GM23338 (cell line): ENCODE data around the gene AFM.

Experiments used
- CREB1 ChIP-seq: fragments of 250-450 bp; sonication (Bioruptor Pico); IDR thresholded peaks from 2 replicates; pipeline ENCODE4 v1.5.0; 2020; ENCODE audit warnings: low read depth, mild to moderate bottlenecking, moderate library complexity
- ETS1 ChIP-seq: IDR thresholded peaks from 2 replicates; pipeline ENCODE4 v1.6.1; 2016; ENCODE audit warnings: antibody characterized with exemption
- EZH2 ChIP-seq: fragments of 200-600 bp; sonication (generic); IDR thresholded peaks from one replicate; pipeline ENCODE4 v1.8.0; 2017; ENCODE audit warnings: antibody characterized with exemption, mild to moderate bottlenecking, low read depth; ENCODE audit not compliant: unreplicated experiment
- EZH2phosphoT487 ChIP-seq: fragments of 200-600 bp; sonication (generic); IDR thresholded peaks from one replicate; pipeline ENCODE4 v1.8.1; 2018; ENCODE audit warnings: antibody characterized with exemption; ENCODE audit not compliant: unreplicated experiment
- JUNB ChIP-seq: IDR thresholded peaks from one replicate; pipeline ENCODE4 v1.6.1; 2016; ENCODE audit warnings: antibody characterized with exemption; ENCODE audit not compliant: unreplicated experiment
- NANOG ChIP-seq: IDR thresholded peaks from 2 replicates; pipeline ENCODE4 v1.6.1; 2016; ENCODE audit warnings: antibody characterized with exemption, borderline replicate concordance
- POLR2AphosphoS5 ChIP-seq: IDR thresholded peaks from 2 replicates; pipeline ENCODE4 v1.6.1; 2016; ENCODE audit warnings: antibody characterized with exemption, low read depth
- STAT1 ChIP-seq: IDR thresholded peaks from one replicate; pipeline ENCODE4 v1.6.1; 2016; ENCODE audit warnings: antibody characterized with exemption; ENCODE audit not compliant: unreplicated experiment
- ZNF114 ChIP-seq: fragments of 250-450 bp; sonication (Bioruptor Pico); IDR thresholded peaks from 2 replicates; pipeline ENCODE4 v1.5.0; 2020; ENCODE audit warnings: mild to moderate bottlenecking, moderate library complexity
- ZNF331 ChIP-seq: fragments of 250-450 bp; sonication (Bioruptor Pico); IDR thresholded peaks from 2 replicates; pipeline ENCODE4 v1.5.0; 2020; ENCODE audit warnings: low read depth, mild to moderate bottlenecking, moderate library complexity
- TF ChIP-seq, protein P1 (sequence below), 2 experiments: fragments of 200-600 bp in 1 of 2; sonication (generic) in 1 of 2; conservative IDR thresholded peaks; 2 replicates each; pipeline versions ENCODE4 v1.5.1 to v1.6.1; 2016 to 2017; ENCODE audit warnings: antibody characterized with exemption in 2 of 2, low read depth in 2 of 2, mild to moderate bottlenecking in 2 of 2, moderate library complexity in 1 of 2
- TF ChIP-seq, protein P2 (sequence below): IDR thresholded peaks from one replicate; pipeline ENCODE4 v1.6.1; 2018; ENCODE audit warnings: antibody characterized with exemption; ENCODE audit not compliant: unreplicated experiment

DNA sequence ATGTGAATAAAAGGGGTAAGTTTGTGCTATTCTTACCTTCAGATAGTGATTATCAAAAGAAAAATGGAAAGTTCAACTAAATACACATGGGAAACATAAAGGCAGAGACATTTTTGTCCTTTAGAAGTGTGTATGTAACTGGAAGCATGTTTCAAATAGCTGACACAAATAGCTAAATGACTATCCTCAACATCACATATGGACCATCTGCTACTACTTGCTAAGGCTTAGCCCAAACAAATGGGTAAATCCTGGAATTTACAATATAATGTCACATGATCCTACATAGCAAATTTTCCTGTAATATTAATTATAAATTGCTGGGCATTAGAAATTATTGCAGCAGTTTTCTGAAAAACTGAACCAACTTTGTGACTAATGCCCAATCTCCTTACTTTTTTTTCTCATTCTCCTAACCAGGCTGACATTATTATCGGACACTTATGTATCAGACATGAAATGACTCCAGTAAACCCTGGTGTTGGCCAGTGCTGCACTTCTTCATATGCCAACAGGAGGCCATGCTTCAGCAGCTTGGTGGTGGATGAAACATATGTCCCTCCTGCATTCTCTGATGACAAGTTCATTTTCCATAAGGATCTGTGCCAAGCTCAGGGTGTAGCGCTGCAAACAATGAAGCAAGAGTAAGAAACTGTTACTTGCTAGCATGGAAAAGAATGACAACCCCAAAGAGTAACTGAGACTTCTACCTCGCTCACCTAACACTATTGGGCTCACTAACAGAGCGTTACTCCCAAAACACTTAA, 29.4 kb upstream of the AFM start:
- TF ChIP-seq, protein P1, sequence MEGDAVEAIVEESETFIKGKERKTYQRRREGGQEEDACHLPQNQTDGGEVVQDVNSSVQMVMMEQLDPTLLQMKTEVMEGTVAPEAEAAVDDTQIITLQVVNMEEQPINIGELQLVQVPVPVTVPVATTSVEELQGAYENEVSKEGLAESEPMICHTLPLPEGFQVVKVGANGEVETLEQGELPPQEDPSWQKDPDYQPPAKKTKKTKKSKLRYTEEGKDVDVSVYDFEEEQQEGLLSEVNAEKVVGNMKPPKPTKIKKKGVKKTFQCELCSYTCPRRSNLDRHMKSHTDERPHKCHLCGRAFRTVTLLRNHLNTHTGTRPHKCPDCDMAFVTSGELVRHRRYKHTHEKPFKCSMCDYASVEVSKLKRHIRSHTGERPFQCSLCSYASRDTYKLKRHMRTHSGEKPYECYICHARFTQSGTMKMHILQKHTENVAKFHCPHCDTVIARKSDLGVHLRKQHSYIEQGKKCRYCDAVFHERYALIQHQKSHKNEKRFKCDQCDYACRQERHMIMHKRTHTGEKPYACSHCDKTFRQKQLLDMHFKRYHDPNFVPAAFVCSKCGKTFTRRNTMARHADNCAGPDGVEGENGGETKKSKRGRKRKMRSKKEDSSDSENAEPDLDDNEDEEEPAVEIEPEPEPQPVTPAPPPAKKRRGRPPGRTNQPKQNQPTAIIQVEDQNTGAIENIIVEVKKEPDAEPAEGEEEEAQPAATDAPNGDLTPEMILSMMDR (conservative IDR thresholded peaks at IDR 0.05; ENCODE audit: low read depth in 2 of 2), result no peak
- TF ChIP-seq EZH2 (no peak), ZNF331 (CRISPR knock-in tag) (no peak), POLR2AphosphoS5 (no peak), EZH2phosphoT487 (no peak), JUNB (no peak), ZNF114 (CRISPR knock-in tag) (no peak), CREB1 (CRISPR knock-in tag) (no peak), NANOG (no peak), STAT1 (no peak), ETS1 (no peak)
- TF ChIP-seq, protein P2, sequence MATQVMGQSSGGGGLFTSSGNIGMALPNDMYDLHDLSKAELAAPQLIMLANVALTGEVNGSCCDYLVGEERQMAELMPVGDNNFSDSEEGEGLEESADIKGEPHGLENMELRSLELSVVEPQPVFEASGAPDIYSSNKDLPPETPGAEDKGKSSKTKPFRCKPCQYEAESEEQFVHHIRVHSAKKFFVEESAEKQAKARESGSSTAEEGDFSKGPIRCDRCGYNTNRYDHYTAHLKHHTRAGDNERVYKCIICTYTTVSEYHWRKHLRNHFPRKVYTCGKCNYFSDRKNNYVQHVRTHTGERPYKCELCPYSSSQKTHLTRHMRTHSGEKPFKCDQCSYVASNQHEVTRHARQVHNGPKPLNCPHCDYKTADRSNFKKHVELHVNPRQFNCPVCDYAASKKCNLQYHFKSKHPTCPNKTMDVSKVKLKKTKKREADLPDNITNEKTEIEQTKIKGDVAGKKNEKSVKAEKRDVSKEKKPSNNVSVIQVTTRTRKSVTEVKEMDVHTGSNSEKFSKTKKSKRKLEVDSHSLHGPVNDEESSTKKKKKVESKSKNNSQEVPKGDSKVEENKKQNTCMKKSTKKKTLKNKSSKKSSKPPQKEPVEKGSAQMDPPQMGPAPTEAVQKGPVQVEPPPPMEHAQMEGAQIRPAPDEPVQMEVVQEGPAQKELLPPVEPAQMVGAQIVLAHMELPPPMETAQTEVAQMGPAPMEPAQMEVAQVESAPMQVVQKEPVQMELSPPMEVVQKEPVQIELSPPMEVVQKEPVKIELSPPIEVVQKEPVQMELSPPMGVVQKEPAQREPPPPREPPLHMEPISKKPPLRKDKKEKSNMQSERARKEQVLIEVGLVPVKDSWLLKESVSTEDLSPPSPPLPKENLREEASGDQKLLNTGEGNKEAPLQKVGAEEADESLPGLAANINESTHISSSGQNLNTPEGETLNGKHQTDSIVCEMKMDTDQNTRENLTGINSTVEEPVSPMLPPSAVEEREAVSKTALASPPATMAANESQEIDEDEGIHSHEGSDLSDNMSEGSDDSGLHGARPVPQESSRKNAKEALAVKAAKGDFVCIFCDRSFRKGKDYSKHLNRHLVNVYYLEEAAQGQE, result no peak
